Cardiac muscle cell (in vitro differentiated cells and primary cell): ENCODE results near the gene STS. TPM values are rescaled to one million over a fixed set of nuclear protein-coding genes. Genes with fewer than 3 reads are reported as not detected.

Source experiments
- DNase-seq, 2 donors: peaks; one replicate each; pipeline versions ENCODE4 v3.0.0 to v3.0.0-alpha.2; 2010 to 2017; ENCODE audit warnings: low read depth in 1 of 2, low spot score in 1 of 2
- H3K27ac ChIP-seq: fragments of 200-600 bp; sonication (generic); 2 replicates; pipeline ENCODE4 v1.5.1; 2016
- H3K27me3 ChIP-seq: fragments of 200-600 bp; sonication (generic); 2 replicates; pipeline ENCODE4 v1.6.0; 2016; ENCODE audit warnings: control low read depth
- H3K36me3 ChIP-seq: fragments of 200-600 bp; sonication (generic); 2 replicates; pipeline ENCODE4 v1.5.1; 2016; ENCODE audit warnings: control low read depth
- H3K4me1 ChIP-seq: fragments of 200-600 bp; sonication (generic); 2 replicates; pipeline ENCODE4 v1.8.1; 2017; ENCODE audit warnings: low read depth, mild to moderate bottlenecking, mixed run types
- H3K4me3 ChIP-seq: fragments of 200-600 bp; sonication (generic); 2 replicates; pipeline ENCODE4 v1.5.1; 2016; ENCODE audit warnings: mild to moderate bottlenecking
- H3K9me3 ChIP-seq: fragments of 200-600 bp; sonication (generic); 2 replicates; pipeline ENCODE4 v1.5.1; 2017; ENCODE audit warnings: low read depth, mild to moderate bottlenecking, control low read depth
- polyA plus RNA-seq: library from polyadenylated mRNA; unstranded; fragments of >200 nt; fragmentation: Nextera tagmentation; extraction: Ambion mirVana; gene quantifications from 2 replicates; pipeline ENCODE4 v1.2.1, GENCODE V29; 2016
- total RNA-seq: library from RNA; depleted of rRNA; stranded (reverse); fragments of >200 nt; gene quantifications from 2 replicates; pipeline ENCODE4 v1.2.3, GENCODE V29; 2016
- TF ChIP-seq, protein P1 (sequence below): IDR thresholded peaks from 2 replicates; pipeline ENCODE4 v1.5.1; 2012; ENCODE audit warnings: low read depth, mild to moderate bottlenecking, low read length

Gene STS, protein sequence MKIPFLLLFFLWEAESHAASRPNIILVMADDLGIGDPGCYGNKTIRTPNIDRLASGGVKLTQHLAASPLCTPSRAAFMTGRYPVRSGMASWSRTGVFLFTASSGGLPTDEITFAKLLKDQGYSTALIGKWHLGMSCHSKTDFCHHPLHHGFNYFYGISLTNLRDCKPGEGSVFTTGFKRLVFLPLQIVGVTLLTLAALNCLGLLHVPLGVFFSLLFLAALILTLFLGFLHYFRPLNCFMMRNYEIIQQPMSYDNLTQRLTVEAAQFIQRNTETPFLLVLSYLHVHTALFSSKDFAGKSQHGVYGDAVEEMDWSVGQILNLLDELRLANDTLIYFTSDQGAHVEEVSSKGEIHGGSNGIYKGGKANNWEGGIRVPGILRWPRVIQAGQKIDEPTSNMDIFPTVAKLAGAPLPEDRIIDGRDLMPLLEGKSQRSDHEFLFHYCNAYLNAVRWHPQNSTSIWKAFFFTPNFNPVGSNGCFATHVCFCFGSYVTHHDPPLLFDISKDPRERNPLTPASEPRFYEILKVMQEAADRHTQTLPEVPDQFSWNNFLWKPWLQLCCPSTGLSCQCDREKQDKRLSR
- total RNA-seq (1.9 and 4.3 TPM in 2 replicates), polyA plus RNA-seq (3.2 and 4.9 TPM in 2 replicates)

DNA sequence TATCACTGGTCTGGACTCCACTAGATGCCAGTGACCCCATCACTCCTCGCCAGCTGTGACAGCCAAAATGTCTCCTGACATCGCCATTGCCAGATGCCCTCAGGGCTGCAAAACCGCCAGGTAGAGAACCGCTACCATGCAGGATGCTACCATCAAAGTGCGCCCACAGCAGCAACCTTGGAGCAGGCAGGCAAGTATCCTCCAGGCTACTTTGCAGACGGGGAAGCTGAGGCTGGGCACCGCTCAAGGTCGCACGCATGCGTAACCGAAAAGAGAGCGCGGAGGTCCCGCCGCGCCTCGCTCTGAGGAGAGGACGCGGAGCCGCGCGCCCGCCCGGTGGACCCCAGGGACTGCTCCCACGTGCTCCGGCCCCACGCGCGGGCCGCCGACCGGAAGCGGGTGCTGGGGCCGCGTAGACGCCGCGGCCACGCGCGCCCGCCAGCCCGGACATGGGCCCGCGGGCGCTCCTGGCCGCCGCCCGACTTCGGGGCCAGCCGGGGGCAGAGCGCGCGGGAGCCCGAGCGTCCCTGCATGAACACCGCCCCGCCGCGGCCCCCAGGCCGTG is at the start of gene STS:
TSS of gene STS (plus strand) at position 300 of the 565 bp plus-strand sequence. CDS start 105,488 bp downstream, outside the sequence.
- DNase-seq, result peak; percentile 46 to 70
- peaks cover 4% of the 10 kb centered on the region for H3K4me1 ChIP-seq
- TF ChIP-seq, protein P1, sequence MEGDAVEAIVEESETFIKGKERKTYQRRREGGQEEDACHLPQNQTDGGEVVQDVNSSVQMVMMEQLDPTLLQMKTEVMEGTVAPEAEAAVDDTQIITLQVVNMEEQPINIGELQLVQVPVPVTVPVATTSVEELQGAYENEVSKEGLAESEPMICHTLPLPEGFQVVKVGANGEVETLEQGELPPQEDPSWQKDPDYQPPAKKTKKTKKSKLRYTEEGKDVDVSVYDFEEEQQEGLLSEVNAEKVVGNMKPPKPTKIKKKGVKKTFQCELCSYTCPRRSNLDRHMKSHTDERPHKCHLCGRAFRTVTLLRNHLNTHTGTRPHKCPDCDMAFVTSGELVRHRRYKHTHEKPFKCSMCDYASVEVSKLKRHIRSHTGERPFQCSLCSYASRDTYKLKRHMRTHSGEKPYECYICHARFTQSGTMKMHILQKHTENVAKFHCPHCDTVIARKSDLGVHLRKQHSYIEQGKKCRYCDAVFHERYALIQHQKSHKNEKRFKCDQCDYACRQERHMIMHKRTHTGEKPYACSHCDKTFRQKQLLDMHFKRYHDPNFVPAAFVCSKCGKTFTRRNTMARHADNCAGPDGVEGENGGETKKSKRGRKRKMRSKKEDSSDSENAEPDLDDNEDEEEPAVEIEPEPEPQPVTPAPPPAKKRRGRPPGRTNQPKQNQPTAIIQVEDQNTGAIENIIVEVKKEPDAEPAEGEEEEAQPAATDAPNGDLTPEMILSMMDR, result no peak
- peak within 1 kb of the TSS; percentile 89 for H3K27ac ChIP-seq
- no peaks in the 10 kb centered on the region for H3K9me3 ChIP-seq
- peaks cover 3% of the 10 kb centered on the region for H3K27me3 ChIP-seq
- H3K4me3 ChIP-seq, result peak within 1 kb of the TSS; percentile 86
- H3K36me3 ChIP-seq, result no peaks in the 10 kb centered on the region

DNA sequence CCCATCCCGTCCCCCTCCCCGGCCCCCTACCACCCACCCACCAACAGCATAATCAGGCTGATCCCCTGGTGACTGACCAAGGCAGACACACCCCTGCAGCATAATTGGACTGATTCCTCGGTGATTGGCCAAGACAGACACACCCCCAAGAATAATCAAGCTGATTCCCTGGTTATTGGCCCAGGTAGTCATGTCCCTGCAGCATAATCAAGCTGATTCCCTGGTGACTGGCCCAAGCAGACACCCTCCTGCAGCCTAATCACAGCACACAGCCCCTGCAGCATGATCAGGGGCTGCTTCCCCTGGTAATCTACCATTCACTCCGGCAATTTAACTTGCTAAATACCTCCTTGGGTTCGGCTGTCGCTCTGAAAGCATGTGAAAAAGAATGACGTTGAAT is 47.5 kb upstream of the STS start:
- no peaks in the 10 kb centered on the region for H3K4me1 ChIP-seq
- no peaks in the 10 kb centered on the region for H3K27me3 ChIP-seq
- no peak overlapping the region for H3K27ac ChIP-seq
- TF ChIP-seq, protein P1, result no peak
- no peaks in the 10 kb centered on the region for H3K9me3 ChIP-seq
- no peak overlapping the region for H3K4me3 ChIP-seq
- H3K36me3 ChIP-seq, result peaks cover 7% of the 10 kb centered on the region
- no peak for DNase-seq

DNA sequence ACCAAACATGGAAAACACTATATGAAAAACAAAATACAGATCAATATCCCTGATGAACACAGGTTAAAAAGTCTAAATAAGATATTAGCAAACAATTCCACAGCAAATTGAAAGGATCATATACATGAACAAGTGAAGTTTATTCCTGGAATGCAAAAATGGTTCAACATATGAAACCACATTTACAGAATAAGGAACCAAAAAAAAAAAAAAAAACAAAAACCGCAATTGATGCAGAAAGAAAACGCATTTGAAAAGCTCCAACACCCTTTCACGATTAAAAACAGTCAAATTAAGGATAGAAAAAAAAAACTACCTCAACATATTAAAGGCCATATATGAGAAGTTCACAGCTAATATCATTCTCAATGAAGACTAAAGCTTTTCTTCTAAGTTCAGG is 45.4 kb upstream of the STS start:
- peaks cover 7% of the 10 kb centered on the region for H3K36me3 ChIP-seq
- H3K9me3 ChIP-seq, result no peaks in the 10 kb centered on the region
- H3K27me3 ChIP-seq, result no peaks in the 10 kb centered on the region
- DNase-seq, result no peak
- H3K4me1 ChIP-seq, result no peaks in the 10 kb centered on the region
- no peak overlapping the region for H3K27ac ChIP-seq
- TF ChIP-seq, protein P1, result no peak
- no peak overlapping the region for H3K4me3 ChIP-seq

DNA sequence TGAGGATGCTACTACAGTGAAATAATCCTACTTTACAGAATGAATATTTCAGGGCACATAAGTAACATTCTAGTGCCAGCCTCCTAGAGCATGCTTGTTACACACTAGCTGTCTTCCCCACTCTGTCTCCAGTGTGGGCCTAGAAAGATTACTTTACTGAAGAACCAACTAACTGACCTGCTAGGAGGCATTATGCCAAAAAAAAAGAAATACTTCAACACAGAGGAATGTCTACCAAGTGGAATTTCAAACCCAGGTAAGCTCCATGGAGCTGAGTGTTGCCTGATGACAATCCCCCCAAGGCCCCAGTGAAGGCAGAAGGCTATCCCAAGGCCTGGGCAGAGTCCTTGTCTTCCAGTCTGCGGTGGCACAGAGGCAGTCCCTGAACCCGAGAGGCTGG is 40.9 kb upstream of the STS start:
- no peak for DNase-seq
- no peaks in the 10 kb centered on the region for H3K9me3 ChIP-seq
- H3K4me1 ChIP-seq, result peaks cover 3% of the 10 kb centered on the region
- H3K4me3 ChIP-seq, result no peak overlapping the region
- peaks cover 7% of the 10 kb centered on the region for H3K36me3 ChIP-seq
- TF ChIP-seq, protein P1, result no peak
- no peak overlapping the region for H3K27ac ChIP-seq
- no peaks in the 10 kb centered on the region for H3K27me3 ChIP-seq

DNA sequence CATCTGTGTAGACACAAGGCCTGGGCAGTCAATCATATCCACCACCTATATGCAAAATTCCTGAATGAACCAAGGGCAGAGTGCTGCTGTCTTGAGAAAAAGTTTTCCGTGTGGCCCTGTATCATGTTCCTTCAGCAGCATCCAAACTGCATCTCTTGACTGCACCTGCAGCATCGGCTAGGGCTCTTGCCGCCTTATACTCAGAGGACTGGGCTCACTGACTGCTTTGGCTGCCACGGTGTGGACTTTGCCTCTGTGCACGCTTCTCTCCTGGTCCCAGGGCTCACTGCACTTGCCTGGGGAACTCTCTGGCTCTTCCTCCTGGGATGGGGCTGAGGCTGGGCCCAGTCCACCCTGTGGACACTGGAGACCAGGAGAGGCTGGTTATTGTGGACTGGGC is 39.5 kb upstream of the STS start:
- DNase-seq, result no peak
- H3K4me1 ChIP-seq, result peaks cover 3% of the 10 kb centered on the region
- no peaks in the 10 kb centered on the region for H3K9me3 ChIP-seq
- no peak overlapping the region for H3K4me3 ChIP-seq
- no peak overlapping the region for H3K27ac ChIP-seq
- TF ChIP-seq, protein P1, result no peak
- peaks cover 7% of the 10 kb centered on the region for H3K36me3 ChIP-seq
- H3K27me3 ChIP-seq, result no peaks in the 10 kb centered on the region
